Measurements from ENCODE around the gene PPIC. TPM values are rescaled to one million over a fixed set of nuclear protein-coding genes. Genes with fewer than 3 reads are reported as not detected.

Gene PPIC
- total and polyA plus RNA-seq, 3 donors from 2014 or later: 9.6 to 23.8 (median 18.5) TPM

DNA sequence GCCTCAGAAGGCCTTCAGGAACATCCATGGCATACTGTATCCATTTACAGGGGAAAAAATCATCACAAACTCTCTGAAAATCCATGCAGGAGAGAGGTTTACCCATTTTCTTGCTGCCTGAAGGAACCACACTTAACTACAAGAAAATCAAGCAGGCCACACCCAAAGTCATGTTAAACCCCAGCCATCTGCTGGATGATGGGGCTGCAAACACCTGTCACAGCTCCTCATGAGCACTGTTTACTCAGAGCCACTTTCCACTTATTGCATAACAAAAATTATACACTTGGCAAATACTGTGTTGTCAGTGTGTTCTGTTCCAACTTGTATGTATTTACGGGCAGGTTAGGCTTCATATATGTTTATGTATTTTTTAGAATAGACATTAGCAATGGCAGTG is 35.8 kb downstream of the PPIC start:
- DNase-seq: no peak
- TF ChIP-seq, protein P1, sequence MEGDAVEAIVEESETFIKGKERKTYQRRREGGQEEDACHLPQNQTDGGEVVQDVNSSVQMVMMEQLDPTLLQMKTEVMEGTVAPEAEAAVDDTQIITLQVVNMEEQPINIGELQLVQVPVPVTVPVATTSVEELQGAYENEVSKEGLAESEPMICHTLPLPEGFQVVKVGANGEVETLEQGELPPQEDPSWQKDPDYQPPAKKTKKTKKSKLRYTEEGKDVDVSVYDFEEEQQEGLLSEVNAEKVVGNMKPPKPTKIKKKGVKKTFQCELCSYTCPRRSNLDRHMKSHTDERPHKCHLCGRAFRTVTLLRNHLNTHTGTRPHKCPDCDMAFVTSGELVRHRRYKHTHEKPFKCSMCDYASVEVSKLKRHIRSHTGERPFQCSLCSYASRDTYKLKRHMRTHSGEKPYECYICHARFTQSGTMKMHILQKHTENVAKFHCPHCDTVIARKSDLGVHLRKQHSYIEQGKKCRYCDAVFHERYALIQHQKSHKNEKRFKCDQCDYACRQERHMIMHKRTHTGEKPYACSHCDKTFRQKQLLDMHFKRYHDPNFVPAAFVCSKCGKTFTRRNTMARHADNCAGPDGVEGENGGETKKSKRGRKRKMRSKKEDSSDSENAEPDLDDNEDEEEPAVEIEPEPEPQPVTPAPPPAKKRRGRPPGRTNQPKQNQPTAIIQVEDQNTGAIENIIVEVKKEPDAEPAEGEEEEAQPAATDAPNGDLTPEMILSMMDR (IDR thresholded peaks at IDR 0.05): no peak
- TF ChIP-seq POLR2A (IDR thresholded peaks at IDR 0.05): no peak
- intact Hi-C loops (cut with DNase I; ENCODE audit: low total_unique reads): no loop called here
- H3K9me3 ChIP-seq: no peaks in the 10 kb centered on the region
- 92 to 94% methylated on average over 1 of the region's 1 CpG for WGBS, 2 donors
- no peak overlapping the region for H3K4me3 ChIP-seq
- H3K4me1 ChIP-seq: no peaks in the 10 kb centered on the region
- H3K36me3 ChIP-seq (ENCODE audit: low read depth, missing control alignments): no peaks in the 10 kb centered on the region
- no peaks in the 10 kb centered on the region for H3K27me3 ChIP-seq
- H3K27ac ChIP-seq: no peak overlapping the region

DNA sequence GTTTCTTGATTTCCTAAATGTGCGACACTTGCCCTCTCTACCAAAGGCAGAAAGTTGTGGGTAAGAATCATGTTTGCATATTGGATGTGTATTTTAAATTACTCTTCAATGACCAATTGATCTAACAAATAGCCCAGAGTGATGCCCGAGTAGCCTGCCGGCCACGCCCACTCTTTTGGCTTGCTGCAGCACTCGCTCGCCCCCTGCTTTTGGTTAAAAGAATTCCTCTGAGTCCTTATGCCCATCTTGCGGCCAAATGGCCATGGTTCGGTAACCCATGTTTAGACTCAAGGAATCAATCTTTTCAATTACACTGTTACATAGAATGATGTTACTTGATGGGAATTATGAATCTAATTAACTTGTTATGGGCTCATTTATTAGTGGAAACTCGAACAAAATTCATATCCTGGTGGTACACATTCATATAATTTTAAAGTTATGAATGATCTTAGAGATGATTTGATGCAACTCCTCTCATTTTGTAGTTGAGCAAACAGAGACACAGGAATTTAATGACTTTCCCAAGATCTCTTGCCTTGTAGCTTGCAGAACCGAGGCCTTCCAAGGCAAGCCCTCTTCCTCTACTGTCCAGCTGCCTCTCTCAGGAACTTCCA is 36.5 kb downstream of the PPIC start:
- TF ChIP-seq, protein P1 (IDR thresholded peaks at IDR 0.05): no peak
- no peak for TF ChIP-seq POLR2A (IDR thresholded peaks at IDR 0.05)
- Histone ChIP-seq H3K27ac (no peak overlapping the region), H3K4me1 (no peaks in the 10 kb centered on the region), H3K4me3 (no peak overlapping the region), H3K9me3 (no peaks in the 10 kb centered on the region), H3K27me3 (no peaks in the 10 kb centered on the region), H3K36me3 (ENCODE audit: low read depth, missing control alignments) (no peaks in the 10 kb centered on the region)
- intact Hi-C loops (cut with DNase I; ENCODE audit: low total_unique reads): no loop called here
- WGBS, 2 donors: 73 to 74% methylated on average over 10 of the region's 10 CpGs
- peak; percentile 17 for DNase-seq

DNA sequence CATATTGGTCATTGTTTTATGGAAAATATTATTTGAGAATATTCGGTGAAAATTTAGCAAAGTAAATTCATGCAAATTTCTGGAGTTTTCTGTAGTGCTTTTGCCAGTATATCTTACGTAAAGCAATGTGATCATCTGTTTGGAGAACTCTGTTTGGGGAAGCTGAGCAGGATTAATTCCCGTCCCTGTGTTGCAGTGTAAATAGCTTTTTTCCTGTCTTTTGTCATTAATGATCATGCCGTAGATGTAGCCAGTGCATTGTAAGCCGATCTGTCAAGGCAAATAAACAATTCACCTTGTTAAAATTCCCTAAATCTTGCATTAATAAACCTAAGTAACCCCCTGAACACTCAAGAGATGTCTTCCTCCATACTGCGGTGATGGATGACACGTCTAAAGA is 39.2 kb downstream of the PPIC start:
- DNase-seq: no peak
- H3K4me1 ChIP-seq: no peaks in the 10 kb centered on the region
- WGBS, 2 donors: 70 to 85% methylated on average over 7 of the region's 7 CpGs
- no peak overlapping the region for H3K4me3 ChIP-seq
- TF ChIP-seq, protein P1 (IDR thresholded peaks at IDR 0.05): no peak
- no peak for TF ChIP-seq POLR2A (IDR thresholded peaks at IDR 0.05)
- no peaks in the 10 kb centered on the region for H3K27me3 ChIP-seq
- H3K9me3 ChIP-seq: no peaks in the 10 kb centered on the region
- no peaks in the 10 kb centered on the region for H3K36me3 ChIP-seq (ENCODE audit: low read depth, missing control alignments)
- H3K27ac ChIP-seq: no peak overlapping the region
- intact Hi-C loops (cut with DNase I; ENCODE audit: low total_unique reads): no loop called here

DNA sequence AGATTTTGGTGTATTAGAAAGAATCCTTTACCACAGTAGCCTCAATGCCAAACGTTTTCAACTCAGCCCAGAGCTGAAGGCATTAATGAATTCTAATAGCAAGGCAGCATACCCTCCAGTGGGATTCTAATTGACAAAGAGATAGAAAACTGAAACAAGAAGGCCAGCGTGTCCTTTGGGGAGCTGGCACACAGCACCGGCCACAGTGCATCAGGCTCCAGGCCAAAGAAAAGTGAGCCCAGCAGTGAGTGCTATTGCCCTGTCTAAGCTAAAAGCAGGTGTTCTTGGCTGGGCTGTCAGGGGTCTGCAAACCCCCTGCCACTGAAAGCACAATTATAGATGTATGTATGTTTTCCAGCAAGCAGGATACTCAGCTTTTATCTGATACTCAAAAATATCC is 40.4 kb downstream of the PPIC start:
- intact Hi-C loops (cut with DNase I; ENCODE audit: low total_unique reads): no loop called here
- WGBS, 2 donors: 66 to 76% methylated on average over 3 of the region's 3 CpGs
- no peak for DNase-seq
- no peaks in the 10 kb centered on the region for H3K36me3 ChIP-seq (ENCODE audit: low read depth, missing control alignments)
- no peaks in the 10 kb centered on the region for H3K9me3 ChIP-seq
- no peaks in the 10 kb centered on the region for H3K4me1 ChIP-seq
- H3K4me3 ChIP-seq: no peak overlapping the region
- TF ChIP-seq POLR2A (IDR thresholded peaks at IDR 0.05): no peak
- H3K27me3 ChIP-seq: no peaks in the 10 kb centered on the region
- H3K27ac ChIP-seq: no peak overlapping the region

DNA sequence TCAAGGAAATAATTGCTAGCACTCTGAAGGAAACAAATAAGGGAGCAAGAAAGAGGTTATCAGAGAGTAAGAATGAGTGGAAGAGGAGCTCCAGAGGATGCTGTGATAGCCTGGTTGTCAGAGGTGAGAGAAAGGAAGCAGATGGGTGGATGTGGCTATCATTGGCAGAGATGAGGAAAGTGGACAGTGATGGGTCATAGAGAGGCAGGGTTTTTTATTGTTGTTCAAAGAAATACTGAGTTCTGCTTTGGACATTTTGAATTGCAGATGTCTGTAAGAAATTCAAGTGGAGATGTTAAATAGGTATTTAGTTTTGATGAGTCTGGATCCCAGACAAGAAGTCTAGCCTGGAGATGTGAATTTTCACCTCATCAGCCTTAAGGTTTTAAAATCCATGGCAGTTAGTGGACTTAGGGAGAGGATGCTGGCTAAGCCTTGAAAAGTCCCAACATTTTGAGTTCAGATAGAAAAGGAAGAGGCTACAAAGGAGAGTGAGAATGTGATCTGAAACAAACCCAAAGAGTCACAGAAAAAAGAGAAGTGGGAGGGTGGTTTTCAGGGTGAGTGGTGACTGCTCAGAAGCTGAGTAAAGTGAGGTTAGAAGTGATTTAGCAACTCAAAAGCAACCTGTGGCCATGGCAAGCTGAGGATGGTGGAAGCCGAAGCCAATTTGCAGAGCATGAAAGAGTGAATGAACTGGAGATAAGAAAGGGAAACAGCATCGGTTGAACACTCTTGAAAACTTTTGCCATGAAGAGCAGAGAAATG is 50.4 kb downstream of the PPIC start:
- WGBS, 2 donors: 91 to 98% methylated on average over 2 of the region's 2 CpGs
- no peak for DNase-seq
- no peaks in the 10 kb centered on the region for H3K36me3 ChIP-seq (ENCODE audit: low read depth, missing control alignments)
- H3K4me3 ChIP-seq: no peak overlapping the region
- no peak for TF ChIP-seq POLR2A (IDR thresholded peaks at IDR 0.05)
- TF ChIP-seq, protein P1 (IDR thresholded peaks at IDR 0.05): no peak
- no peak overlapping the region for H3K27ac ChIP-seq
- H3K4me1 ChIP-seq: no peaks in the 10 kb centered on the region
- no peaks in the 10 kb centered on the region for H3K27me3 ChIP-seq
- H3K9me3 ChIP-seq: no peaks in the 10 kb centered on the region
- intact Hi-C loops (cut with DNase I; ENCODE audit: low total_unique reads): no loop called here

Measured in testis (tissue), 3 donors.